Fibroblast of lung (primary cell): ENCODE results near the gene MYO9A. TPM values are rescaled to one million over a fixed set of nuclear protein-coding genes. Genes with fewer than 3 reads are reported as not detected.

Experiments
- DNase-seq, 2 donors: peaks; one replicate each; pipeline versions ENCODE4 v3.0.0 to v3.0.0-alpha.2; 2010; ENCODE audit warnings: low read depth in 2 of 2
- H2AFZ ChIP-seq: 2 replicates; pipeline ENCODE4 v1.5.1; 2012; ENCODE audit warnings: low read length, control low read depth, inconsistent platforms
- H3K27ac ChIP-seq: 2 replicates; pipeline ENCODE4 v1.5.1; 2011; ENCODE audit warnings: low read length, control low read depth; ENCODE audit not compliant: insufficient read depth
- H3K27me3 ChIP-seq: 2 replicates; pipeline ENCODE4 v1.5.1; 2011; ENCODE audit warnings: mild to moderate bottlenecking, low read length; ENCODE audit not compliant: control insufficient read depth, insufficient read depth
- H3K36me3 ChIP-seq: 2 replicates; pipeline ENCODE4 v1.5.1; 2011; ENCODE audit warnings: low read length; ENCODE audit not compliant: control insufficient read depth, insufficient read depth
- H3K4me1 ChIP-seq: 2 replicates; pipeline ENCODE4 v1.5.1; 2011; ENCODE audit warnings: low read length; ENCODE audit not compliant: control insufficient read depth, insufficient read depth; ENCODE audit errors: extremely low read depth
- H3K4me2 ChIP-seq: 2 replicates; pipeline ENCODE4 v1.5.1; 2011; ENCODE audit warnings: low read length, control low read depth; ENCODE audit not compliant: insufficient read depth; ENCODE audit errors: extremely low read depth
- H3K4me3 ChIP-seq, 4 experiments: fragments of 200-600 bp in 1 of 4; sonication (generic) in 1 of 4; replicated peaks in 1 of 4; 2 replicates each; pipeline ENCODE4 v1.5.1; 2011 to 2016; ENCODE audit warnings: low read length in 4 of 4, low read depth in 3 of 4, mild to moderate bottlenecking in 3 of 4, control low read depth in 2 of 4, inconsistent platforms in 1 of 4, mixed read lengths in 1 of 4; ENCODE audit not compliant: insufficient read depth in 1 of 4; ENCODE audit errors: control extremely low read depth in 1 of 4
- H3K79me2 ChIP-seq: 2 replicates; pipeline ENCODE4 v1.5.1; 2012; ENCODE audit warnings: mild to moderate bottlenecking, low read length, inconsistent platforms; ENCODE audit not compliant: control insufficient read depth, insufficient read depth
- H3K9ac ChIP-seq: 2 replicates; pipeline ENCODE4 v1.5.1; 2011; ENCODE audit warnings: mild to moderate bottlenecking, low read length, control low read depth; ENCODE audit not compliant: insufficient read depth
- H3K9me3 ChIP-seq: 2 replicates; pipeline ENCODE4 v1.5.1; 2012; ENCODE audit warnings: low read depth, low read length; ENCODE audit not compliant: control insufficient read depth, insufficient read depth
- H4K20me1 ChIP-seq: 2 replicates; pipeline ENCODE4 v1.5.1; 2011; ENCODE audit warnings: low read length; ENCODE audit not compliant: control insufficient read depth, insufficient read depth; ENCODE audit errors: extremely low read depth
- EZH2 ChIP-seq: IDR thresholded peaks from 2 replicates; pipeline ENCODE4 v1.5.1; 2012; ENCODE audit warnings: low read length, control low read depth, mild to moderate bottlenecking; ENCODE audit errors: missing control alignments
- polyA plus RNA-seq, 2 donors: library from polyadenylated mRNA; depleted of rRNA in 1 of 2; stranded (reverse) in 1 of 2; unstranded in 1 of 2; fragments of >200 nt; gene quantifications; 2 replicates each; pipeline ENCODE4 v1.2.1, GENCODE V29; 2011 to 2012; ENCODE audit warnings: missing spikeins in 1 of 2
- total RNA-seq: library from RNA; depleted of rRNA; stranded (reverse); fragments of >200 nt; gene quantifications from 2 replicates; pipeline ENCODE4 v1.2.1, GENCODE V29; 2014
- TF ChIP-seq, protein P1 (sequence below), 2 donors: IDR thresholded peaks in 1 of 2; conservative IDR thresholded peaks in 1 of 2; 1 replicate in 1 of 2; 2 replicates in 1 of 2; pipeline ENCODE4 v1.5.1; 2011 to 2012; ENCODE audit warnings: low read length in 2 of 2, control low read depth in 1 of 2, inconsistent platforms in 1 of 2, low read depth in 1 of 2, mild to moderate bottlenecking in 1 of 2

The MYO9A gene
- total and polyA plus RNA-seq, 2 donors (not counting 1 experiment from before 2014, with no cell fraction given) = 12.8 to 48.6 TPM

GRCh38 chr15:71781179-71781964 is 336.6 kb downstream of the MYO9A start:
- no peaks in the 10 kb centered on the region for H3K36me3 ChIP-seq
- TF ChIP-seq, protein P1, sequence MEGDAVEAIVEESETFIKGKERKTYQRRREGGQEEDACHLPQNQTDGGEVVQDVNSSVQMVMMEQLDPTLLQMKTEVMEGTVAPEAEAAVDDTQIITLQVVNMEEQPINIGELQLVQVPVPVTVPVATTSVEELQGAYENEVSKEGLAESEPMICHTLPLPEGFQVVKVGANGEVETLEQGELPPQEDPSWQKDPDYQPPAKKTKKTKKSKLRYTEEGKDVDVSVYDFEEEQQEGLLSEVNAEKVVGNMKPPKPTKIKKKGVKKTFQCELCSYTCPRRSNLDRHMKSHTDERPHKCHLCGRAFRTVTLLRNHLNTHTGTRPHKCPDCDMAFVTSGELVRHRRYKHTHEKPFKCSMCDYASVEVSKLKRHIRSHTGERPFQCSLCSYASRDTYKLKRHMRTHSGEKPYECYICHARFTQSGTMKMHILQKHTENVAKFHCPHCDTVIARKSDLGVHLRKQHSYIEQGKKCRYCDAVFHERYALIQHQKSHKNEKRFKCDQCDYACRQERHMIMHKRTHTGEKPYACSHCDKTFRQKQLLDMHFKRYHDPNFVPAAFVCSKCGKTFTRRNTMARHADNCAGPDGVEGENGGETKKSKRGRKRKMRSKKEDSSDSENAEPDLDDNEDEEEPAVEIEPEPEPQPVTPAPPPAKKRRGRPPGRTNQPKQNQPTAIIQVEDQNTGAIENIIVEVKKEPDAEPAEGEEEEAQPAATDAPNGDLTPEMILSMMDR (conservative IDR thresholded peaks at IDR 0.05 in 1 of 2, IDR thresholded peaks at IDR 0.05 in 1 of 2; ENCODE audit: low read depth in 1 of 2, low read length in 2 of 2) = no peak
- TF ChIP-seq EZH2 = no peak
- H2AFZ ChIP-seq = no peak overlapping the region
- no peak overlapping the region for H3K4me3 ChIP-seq
- H3K27me3 ChIP-seq = no peaks in the 10 kb centered on the region
- H3K79me2 ChIP-seq = no peaks in the 10 kb centered on the region
- no peak overlapping the region for H3K9ac ChIP-seq
- H3K27ac ChIP-seq = no peak overlapping the region
- peak in 1 of 2 donors; percentile 69 for DNase-seq
- no peaks in the 10 kb centered on the region for H4K20me1 ChIP-seq
- H3K9me3 ChIP-seq = no peaks in the 10 kb centered on the region
- no peaks in the 10 kb centered on the region for H3K4me1 ChIP-seq
- no peak overlapping the region for H3K4me2 ChIP-seq

GRCh38 chr15:71780115-71780976 is 337.6 kb downstream of the MYO9A start:
- H3K9me3 ChIP-seq = no peaks in the 10 kb centered on the region
- H3K27me3 ChIP-seq = no peaks in the 10 kb centered on the region
- no peak overlapping the region for H2AFZ ChIP-seq
- peak overlapping the region; percentile 33 for H3K27ac ChIP-seq
- H3K36me3 ChIP-seq = no peaks in the 10 kb centered on the region
- H3K79me2 ChIP-seq = no peaks in the 10 kb centered on the region
- peak; percentile 46 to 84 for DNase-seq
- no peaks in the 10 kb centered on the region for H3K4me1 ChIP-seq
- H4K20me1 ChIP-seq = no peaks in the 10 kb centered on the region
- peak overlapping the region in 1 of 4 experiments; percentile 24 for H3K4me3 ChIP-seq
- no peak overlapping the region for H3K9ac ChIP-seq
- peak overlapping the region; percentile 60 for H3K4me2 ChIP-seq
- no peak for TF ChIP-seq EZH2
- TF ChIP-seq, protein P1 (conservative IDR thresholded peaks at IDR 0.05 in 1 of 2, IDR thresholded peaks at IDR 0.05 in 1 of 2; ENCODE audit: low read depth in 1 of 2, low read length in 2 of 2) = peak; percentile 71 to 85

DNA sequence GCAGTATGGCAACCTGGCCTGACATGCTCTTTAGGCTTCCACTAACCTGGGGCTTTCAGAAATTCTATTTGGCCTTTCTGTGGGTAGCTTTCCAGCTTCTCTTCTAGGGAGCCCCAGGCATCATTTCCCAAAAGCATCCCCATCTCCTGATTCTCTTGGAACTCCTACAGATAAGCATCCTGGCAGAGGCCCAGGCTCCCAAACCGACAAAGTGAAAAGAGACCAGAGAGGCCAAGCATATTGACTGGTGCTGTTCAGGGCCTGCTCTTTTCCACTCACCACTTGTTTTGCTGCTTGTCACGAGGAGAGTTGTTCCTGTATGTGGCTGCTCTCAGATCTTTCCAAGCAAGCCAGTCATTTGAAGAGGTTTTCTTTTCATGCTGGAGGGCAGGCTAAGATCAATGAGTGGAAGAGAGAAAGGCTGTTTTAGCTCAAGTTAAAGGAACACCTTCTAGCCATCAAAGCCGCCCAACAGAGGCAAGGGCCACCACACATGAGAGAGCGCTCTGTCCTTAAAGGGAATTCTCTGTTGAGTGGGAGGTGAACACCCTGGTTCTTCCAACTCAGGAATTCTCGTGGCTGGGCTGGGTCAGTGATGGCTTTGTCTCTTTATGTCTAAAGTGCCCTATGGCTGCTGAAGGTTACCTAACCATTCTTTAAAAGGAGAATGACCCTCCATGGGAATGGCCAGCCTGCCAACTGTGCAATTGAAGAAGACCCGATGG is 338.7 kb downstream of the MYO9A start:
- no peak overlapping the region for H3K27ac ChIP-seq
- H3K36me3 ChIP-seq = no peaks in the 10 kb centered on the region
- H3K4me1 ChIP-seq = no peaks in the 10 kb centered on the region
- no peak for TF ChIP-seq EZH2
- TF ChIP-seq, protein P1 (conservative IDR thresholded peaks at IDR 0.05 in 1 of 2, IDR thresholded peaks at IDR 0.05 in 1 of 2; ENCODE audit: low read depth in 1 of 2, low read length in 2 of 2) = no peak
- H3K9me3 ChIP-seq = no peaks in the 10 kb centered on the region
- no peaks in the 10 kb centered on the region for H4K20me1 ChIP-seq
- no peak overlapping the region for H3K4me3 ChIP-seq
- no peaks in the 10 kb centered on the region for H3K79me2 ChIP-seq
- no peak overlapping the region for H3K4me2 ChIP-seq
- H3K27me3 ChIP-seq = no peaks in the 10 kb centered on the region
- no peak for DNase-seq
- H3K9ac ChIP-seq = no peak overlapping the region
- no peak overlapping the region for H2AFZ ChIP-seq
